MM.1S (cell line): ENCODE results near the gene OR4K1.

Experiments used
- DNase-seq: peaks from one replicate; pipeline ENCODE4 v3.0.0-alpha.2; 2015
- H2AFZ ChIP-seq: fragments of 300-600 bp; sonication (generic); 2 replicates; pipeline ENCODE4 v1.6.0; 2016; ENCODE audit warnings: antibody characterized with exemption, low read length
- H3F3A ChIP-seq: fragments of 300-600 bp; sonication (generic); 2 replicates; pipeline ENCODE4 v1.6.1; 2016; ENCODE audit warnings: mild to moderate bottlenecking, antibody characterized with exemption, low read length, moderate library complexity, mixed read lengths; ENCODE audit not compliant: insufficient read depth
- H3K27ac ChIP-seq: fragments of 300-600 bp; sonication (generic); 2 replicates; pipeline ENCODE4 v1.5.1; 2016; ENCODE audit warnings: mild to moderate bottlenecking, low read length
- H3K27me3 ChIP-seq: fragments of 300-600 bp; sonication (generic); replicated peaks from 2 replicates; pipeline ENCODE4 v1.6.0; 2016; ENCODE audit warnings: low read length; ENCODE audit not compliant: insufficient read depth
- H3K36me3 ChIP-seq: fragments of 300-600 bp; sonication (generic); replicated peaks from 2 replicates; pipeline ENCODE4 v1.6.1; 2016; ENCODE audit warnings: mild to moderate bottlenecking, low read length, mixed read lengths; ENCODE audit not compliant: insufficient read depth
- H3K4me1 ChIP-seq: fragments of 300-600 bp; sonication (generic); 2 replicates; pipeline ENCODE4 v1.6.1; 2016; ENCODE audit warnings: low read length, mixed read lengths
- H3K4me2 ChIP-seq: fragments of 300-600 bp; sonication (generic); 2 replicates; pipeline ENCODE4 v1.6.0; 2016; ENCODE audit warnings: low read depth, low read length
- H3K4me3 ChIP-seq: fragments of 300-600 bp; sonication (generic); 2 replicates; pipeline ENCODE4 v1.5.1; 2016; ENCODE audit warnings: low read length, mixed read lengths
- H3K79me2 ChIP-seq: fragments of 300-600 bp; sonication (generic); 2 replicates; pipeline ENCODE4 v1.6.1; 2016; ENCODE audit warnings: mixed run types, low read length, mixed read lengths
- H3K9ac ChIP-seq: fragments of 300-600 bp; sonication (generic); 2 replicates; pipeline ENCODE4 v1.6.1; 2016; ENCODE audit warnings: low read length, mixed read lengths
- H3K9me2 ChIP-seq: fragments of 300-600 bp; sonication (generic); replicated peaks from 2 replicates; pipeline ENCODE4 v1.6.1; 2016; ENCODE audit warnings: mild to moderate bottlenecking, low read length, mixed read lengths; ENCODE audit not compliant: insufficient read depth
- H3K9me3 ChIP-seq: fragments of 300-600 bp; sonication (generic); replicated peaks from 2 replicates; pipeline ENCODE4 v1.6.1; 2016; ENCODE audit warnings: mild to moderate bottlenecking, low read length, mixed read lengths; ENCODE audit not compliant: insufficient read depth
- H4K20me1 ChIP-seq: fragments of 300-600 bp; sonication (generic); 2 replicates; pipeline ENCODE4 v1.6.1; 2016; ENCODE audit warnings: mild to moderate bottlenecking, low read length, moderate library complexity, mixed read lengths; ENCODE audit not compliant: insufficient read depth
- CTCF ChIP-seq: fragments of 300-600 bp; sonication (generic); IDR thresholded peaks from 2 replicates; pipeline ENCODE4 v1.5.1; 2016; ENCODE audit warnings: antibody characterized with exemption, low read length, mixed read lengths
- EZH2 ChIP-seq: fragments of 300-600 bp; sonication (generic); optimal IDR thresholded peaks from 2 replicates; pipeline ENCODE3; 2017; ENCODE audit warnings: low read depth, mild to moderate bottlenecking, antibody characterized with exemption, low read length, mixed read lengths
- EZH2phosphoT487 ChIP-seq: fragments of 300-600 bp; sonication (generic); IDR thresholded peaks from 2 replicates; pipeline ENCODE4 v1.6.1; 2018; ENCODE audit warnings: antibody characterized with exemption, low read length

OR4K1 gene

GRCh38 chr14:19906665-19907064 is 24.1 kb upstream of the OR4K1 start:
- no peaks in the 10 kb centered on the region for H3K79me2 ChIP-seq
- DNase-seq: no peak
- H3K27me3 ChIP-seq: no peaks in the 10 kb centered on the region
- H3K9me3 ChIP-seq: no peaks in the 10 kb centered on the region
- H2AFZ ChIP-seq: no peak overlapping the region
- no peak overlapping the region for H3K4me3 ChIP-seq
- no peak for TF ChIP-seq EZH2phosphoT487
- no peak for TF ChIP-seq EZH2
- TF ChIP-seq CTCF: no peak
- H3K36me3 ChIP-seq: no peaks in the 10 kb centered on the region
- no peak overlapping the region for H3K27ac ChIP-seq
- H3K9ac ChIP-seq: no peak overlapping the region
- H4K20me1 ChIP-seq: no peaks in the 10 kb centered on the region
- no peaks in the 10 kb centered on the region for H3F3A ChIP-seq
- H3K4me2 ChIP-seq: no peak overlapping the region
- no peaks in the 10 kb centered on the region for H3K9me2 ChIP-seq
- no peaks in the 10 kb centered on the region for H3K4me1 ChIP-seq

- Histone ChIP-seq H3F3A (no peaks in the 10 kb centered on the region), H3K4me2 (no peak overlapping the region), H3K4me1 (no peaks in the 10 kb centered on the region), H3K4me3 (no peak overlapping the region), H3K27me3 (no peaks in the 10 kb centered on the region), H3K9me3 (no peaks in the 10 kb centered on the region), H3K9me2 (no peaks in the 10 kb centered on the region), H4K20me1 (no peaks in the 10 kb centered on the region), H3K27ac (no peak overlapping the region), H3K36me3 (no peaks in the 10 kb centered on the region), H3K9ac (no peak overlapping the region), H3K79me2 (no peaks in the 10 kb centered on the region), H2AFZ (no peak overlapping the region)
- no peak for DNase-seq
- TF ChIP-seq CTCF (no peak), EZH2 (no peak), EZH2phosphoT487 (no peak)
These were observed 19.6 kb upstream of the OR4K1 start for GRCh38 chr14:19911114-19911513.

GRCh38 chr14:19917243-19917642 is 13.5 kb upstream of the OR4K1 start:
- Histone ChIP-seq H3K9ac (no peak overlapping the region), H3K27ac (no peak overlapping the region), H3K4me3 (no peak overlapping the region), H3K27me3 (no peaks in the 10 kb centered on the region), H3K36me3 (no peaks in the 10 kb centered on the region), H3K9me3 (no peaks in the 10 kb centered on the region), H4K20me1 (no peaks in the 10 kb centered on the region), H3K4me2 (no peak overlapping the region), H2AFZ (no peak overlapping the region), H3K4me1 (no peaks in the 10 kb centered on the region), H3K9me2 (no peaks in the 10 kb centered on the region), H3F3A (no peaks in the 10 kb centered on the region), H3K79me2 (no peaks in the 10 kb centered on the region)
- TF ChIP-seq CTCF (no peak), EZH2 (no peak), EZH2phosphoT487 (no peak)
- DNase-seq: no peak
